HS-27A (cell line): ENCODE measurements around the gene APOF.
A peak's percentile ranks its signal among the peaks of the same experiment; 100 is the strongest.
"Not testable (repeated sequence)": the region's sequence is repeated elsewhere in the genome, so short reads cannot be mapped to it uniquely, and the experiment has no call there.

Experiments
- DNase-seq: peaks from one replicate; pipeline ENCODE4 v3.0.0-alpha.2; 2012; ENCODE audit warnings: low read depth, missing footprints

Gene APOF

DNA sequence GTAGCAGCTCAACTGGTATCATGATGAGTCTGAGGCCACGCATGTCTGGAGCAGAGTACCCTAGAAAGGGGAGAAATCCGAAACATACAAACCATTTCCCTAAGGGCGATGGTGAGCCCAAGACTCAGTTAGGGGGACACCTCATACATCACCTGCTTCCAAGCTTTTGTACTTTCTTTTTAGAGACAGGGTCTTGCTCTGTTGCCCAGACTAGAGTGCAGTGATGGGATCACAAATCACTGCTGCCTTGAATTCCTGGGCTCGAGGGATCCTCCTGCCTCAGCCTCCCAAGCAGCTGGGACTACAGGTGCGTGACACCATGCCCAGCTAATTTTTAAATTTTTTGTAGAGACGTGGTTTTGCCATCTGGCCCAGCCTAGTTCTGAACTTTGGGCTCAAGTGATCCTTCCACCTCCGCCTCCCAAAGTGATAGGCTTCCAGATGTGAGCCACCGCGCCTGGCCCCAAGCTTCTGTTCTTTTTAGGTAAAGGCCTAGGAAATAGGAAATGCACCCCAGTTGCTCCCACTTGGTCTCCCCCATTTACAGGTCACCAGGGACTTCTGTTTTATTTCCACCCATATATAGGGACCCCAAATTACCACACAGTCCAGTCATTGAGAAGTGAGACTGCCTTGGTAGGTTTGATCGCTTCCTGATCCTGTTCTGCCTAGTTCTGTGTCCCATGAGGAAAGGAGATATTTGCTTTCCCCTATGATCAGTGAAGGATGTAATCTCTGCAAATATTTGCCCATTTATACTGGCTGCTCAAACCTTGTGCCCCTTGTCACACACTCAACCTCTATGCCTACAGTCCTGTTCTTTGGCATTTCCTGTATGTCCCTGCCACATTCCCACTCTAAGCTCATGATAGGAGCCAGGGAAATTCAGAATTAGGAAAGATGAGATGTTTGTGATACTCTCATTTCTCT is at the start of gene APOF:
Gene APOF (minus strand): TSS at position 728 of the 930 bp plus-strand sequence. CDS start 112 bp downstream, at position 616.
- no peak for DNase-seq

- no peak for DNase-seq
Measured at GRCh38 chr12:56411781-56412639, 49.4 kb upstream of the APOF start.

GRCh38 chr12:56410768-56411167 is 48.1 kb upstream of the APOF start:
- DNase-seq, result no peak

GRCh38 chr12:56408799-56409417 is 46.3 kb upstream of the APOF start:
- no peak for DNase-seq

GRCh38 chr12:56404227-56404626 is 41.6 kb upstream of the APOF start:
- not testable (repeated sequence) for DNase-seq

DNA sequence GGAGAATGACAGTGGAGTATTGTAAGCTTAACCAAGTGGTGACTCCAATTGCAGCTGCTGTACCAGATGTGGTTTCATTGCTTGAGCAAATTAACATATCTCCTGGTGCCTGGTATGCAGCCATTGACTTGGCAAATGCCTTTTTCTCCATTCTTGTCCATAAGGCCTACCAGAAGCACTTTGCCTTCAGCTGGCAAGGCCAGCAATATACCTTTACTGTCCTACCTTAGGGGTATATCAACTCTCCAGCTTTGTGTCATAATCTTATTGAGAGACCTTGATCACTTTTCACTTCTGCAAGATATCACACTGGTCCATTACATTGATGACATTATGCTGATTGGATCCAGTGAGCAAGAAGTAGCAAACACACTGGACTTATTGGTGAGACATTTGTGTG is 39.0 kb upstream of the APOF start:
- not testable (repeated sequence) for DNase-seq

DNA sequence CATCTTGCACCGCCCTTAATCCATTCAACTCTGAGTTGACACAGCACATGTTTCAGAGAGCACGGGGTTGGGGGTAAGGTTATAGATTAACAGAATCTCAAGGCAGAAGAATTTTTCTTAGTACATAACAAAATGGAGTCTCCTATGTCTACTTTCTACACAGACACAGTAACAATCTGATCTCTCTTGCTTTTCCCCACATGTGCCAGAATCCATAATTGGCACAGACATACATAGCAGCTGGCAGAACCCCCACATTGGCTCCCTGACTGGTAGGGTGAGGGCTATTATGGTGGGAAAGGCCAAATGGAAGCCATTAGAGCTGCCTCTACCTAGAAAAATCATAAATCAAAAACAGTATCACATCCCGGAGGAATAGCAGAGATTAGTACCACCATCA is 38.5 kb upstream of the APOF start:
- not testable (repeated sequence) for DNase-seq

- not testable (repeated sequence) for DNase-seq
Measured at GRCh38 chr12:56399466-56399865, 36.8 kb upstream of the APOF start.

DNA sequence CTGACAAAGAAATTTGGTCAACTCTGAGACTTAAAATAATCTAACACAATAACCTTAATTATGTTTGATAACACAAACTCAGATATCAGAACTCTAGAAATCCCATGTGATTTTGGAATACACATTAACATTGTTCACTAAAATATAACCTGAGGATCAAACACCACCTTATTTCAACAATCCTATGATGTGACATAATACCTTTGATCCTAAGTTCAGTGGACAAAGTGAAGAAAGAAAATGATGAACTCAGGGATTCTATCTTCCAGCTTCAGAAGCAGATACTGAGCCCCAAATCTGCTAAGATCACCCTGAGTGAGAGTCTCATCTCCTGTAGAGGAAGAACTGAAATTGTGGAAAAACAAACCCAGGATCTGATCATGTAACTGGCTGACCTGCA is 35.7 kb upstream of the APOF start:
- DNase-seq, result no peak

- no peak for DNase-seq
Measured at GRCh38 chr12:56392331-56392730, 29.7 kb upstream of the APOF start.

DNA sequence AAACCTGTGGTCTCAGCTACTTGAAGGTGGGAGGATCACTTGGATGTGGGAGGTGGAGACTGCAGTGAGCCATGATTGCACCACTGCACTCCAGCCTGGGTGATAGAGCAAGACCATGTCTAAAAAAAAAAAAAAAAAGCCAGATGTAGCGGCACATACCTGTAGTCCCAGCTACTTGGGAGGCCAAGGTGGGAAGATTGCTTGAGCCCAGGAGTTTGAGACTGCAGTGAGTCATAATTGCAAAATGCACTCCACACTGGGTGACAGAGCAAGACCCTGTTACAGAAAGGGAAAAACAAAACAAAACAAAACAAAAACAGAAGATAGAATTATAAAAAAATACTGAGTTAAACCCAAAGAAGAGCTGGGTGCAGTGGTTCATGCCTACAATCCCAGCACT is 29.1 kb upstream of the APOF start:
- no peak for DNase-seq

GRCh38 chr12:56389412-56389811 is 26.8 kb upstream of the APOF start:
- DNase-seq, result no peak

GRCh38 chr12:56387152-56387736 is 24.6 kb upstream of the APOF start:
- DNase-seq, result peak; percentile 49

GRCh38 chr12:56385873-56386272 is 23.2 kb upstream of the APOF start:
- DNase-seq, result no peak

DNA sequence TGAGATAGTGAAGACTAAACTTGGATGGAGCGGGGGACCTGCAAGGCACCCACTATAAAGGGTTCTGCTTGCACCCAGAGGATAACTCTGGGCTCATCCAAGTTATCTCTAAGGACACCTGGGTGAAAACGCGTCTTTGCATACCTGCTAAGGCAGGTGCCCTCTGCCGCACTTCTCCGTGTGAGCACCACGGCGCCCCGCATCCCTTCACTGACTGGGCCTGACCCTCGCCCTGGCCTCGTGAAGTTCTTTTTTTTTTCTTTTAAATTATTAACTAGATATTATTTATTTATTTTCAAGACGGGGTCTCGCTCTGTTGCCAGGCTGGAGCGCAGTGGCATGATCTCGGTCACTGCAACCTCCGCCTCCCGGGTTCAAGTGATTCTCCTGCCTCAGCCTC is 20.0 kb upstream of the APOF start:
- DNase-seq, result no peak

GRCh38 chr12:56377989-56378316 is 15.3 kb upstream of the APOF start:
- no peak for DNase-seq

- no peak for DNase-seq
Measured at GRCh38 chr12:56377310-56377988, 14.8 kb upstream of the APOF start.

DNA sequence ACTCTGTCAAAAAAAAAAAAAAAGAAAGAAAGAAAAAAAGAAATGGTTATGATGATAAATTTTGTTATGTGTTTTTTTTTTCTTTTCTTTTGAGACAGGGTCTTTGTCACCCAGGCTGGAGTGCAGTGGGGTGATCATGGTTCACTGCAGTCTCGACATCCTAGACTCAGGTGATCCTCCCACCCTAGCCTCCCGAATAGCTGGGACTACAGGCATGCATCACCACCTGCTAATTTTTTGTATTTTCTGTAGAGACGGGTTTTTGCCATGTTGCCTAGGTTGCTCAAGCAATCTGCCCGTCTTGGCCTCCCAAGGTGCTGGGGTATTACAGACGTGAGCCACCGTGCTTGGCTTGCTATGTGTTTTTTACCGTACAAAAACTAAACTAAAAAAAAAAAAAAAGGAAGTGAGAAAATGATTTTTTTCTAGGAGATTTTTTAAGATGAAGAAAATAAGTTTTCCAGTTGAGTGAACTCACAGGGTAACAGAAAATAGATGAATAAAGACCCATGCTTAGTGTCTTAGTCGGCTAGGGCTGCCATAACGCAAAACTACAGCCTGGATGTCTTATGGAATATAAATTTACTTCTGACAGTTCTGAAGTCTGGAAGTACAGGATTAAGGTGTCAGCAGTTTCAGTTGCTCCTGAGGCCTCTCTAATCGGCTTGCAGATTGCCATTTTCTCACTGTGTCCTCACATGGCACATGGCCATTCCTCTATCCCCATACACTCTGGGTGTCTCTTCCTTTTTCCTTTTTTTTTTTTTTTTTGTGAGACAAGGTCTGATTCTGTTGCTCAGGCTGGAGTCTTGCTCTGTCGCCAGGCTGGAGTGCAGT is 13.2 kb upstream of the APOF start:
- no peak for DNase-seq

- DNase-seq, result no peak
Measured at GRCh38 chr12:56374726-56375597, 12.3 kb upstream of the APOF start.

DNA sequence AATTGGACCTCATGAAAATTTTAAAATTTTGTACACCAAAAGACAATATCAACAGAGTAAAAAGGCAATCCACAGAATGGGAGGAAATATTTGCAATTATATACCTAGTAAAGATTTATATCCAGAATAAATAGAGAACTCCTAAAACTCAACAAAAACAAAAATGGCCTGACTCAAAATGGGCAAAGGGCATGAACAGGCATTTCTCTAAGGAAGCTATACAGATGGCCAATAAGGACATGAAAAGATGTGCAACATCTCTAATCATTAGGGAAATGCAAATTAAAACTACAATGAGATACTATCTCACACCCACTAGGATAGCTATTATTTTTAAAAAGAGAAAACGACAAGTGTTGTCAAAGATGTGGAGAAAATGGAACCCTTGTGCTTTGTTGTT is 10.9 kb upstream of the APOF start:
- no peak for DNase-seq
